Measurements from ENCODE around the gene COG8. TPM values are rescaled to one million over a fixed set of nuclear protein-coding genes. Genes with fewer than 3 reads are reported as not detected.

The COG8 gene
- total RNA-seq, 4 donors from 2014 or later, result 26.8 to 50.6 (median 39.4) TPM

DNA sequence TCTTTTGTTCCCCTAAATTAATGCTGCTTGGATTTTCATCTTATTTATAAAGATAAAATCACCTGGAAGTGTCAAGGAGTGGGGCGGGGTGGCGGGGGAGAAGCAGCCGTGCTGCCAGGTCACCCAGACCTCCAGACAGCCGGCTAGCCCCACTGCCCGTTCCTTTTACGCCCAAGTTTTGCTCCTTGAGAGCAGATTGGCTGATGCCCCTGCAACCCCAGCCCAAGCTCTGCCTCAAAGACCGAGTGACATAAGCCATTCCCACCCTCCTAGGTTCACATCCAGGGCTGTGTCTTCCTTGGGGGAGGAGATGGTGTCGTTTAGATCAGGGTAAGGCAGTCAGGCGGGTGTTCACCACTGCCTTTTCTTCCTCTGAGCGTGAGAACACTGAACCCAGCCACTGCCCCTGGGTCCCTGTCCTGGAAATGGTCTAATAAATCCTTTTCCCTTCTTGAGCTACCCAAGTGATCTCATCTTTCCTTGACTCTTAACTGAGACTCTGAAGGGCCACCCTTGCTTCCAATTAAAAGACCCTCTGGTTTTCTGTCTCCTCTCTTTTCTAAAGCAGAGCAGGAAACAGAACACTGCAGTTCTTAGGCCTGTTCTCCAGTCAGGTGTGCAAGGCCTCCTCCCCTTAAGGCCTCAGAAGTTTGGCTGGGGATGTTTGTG lies 14.6 kb downstream of the COG8 start:
- ATAC-seq (ENCODE audit: low FRiP score) (no peak), DNase-seq (ENCODE audit: low spot score) (no peak)
- TF ChIP-seq, protein P1, sequence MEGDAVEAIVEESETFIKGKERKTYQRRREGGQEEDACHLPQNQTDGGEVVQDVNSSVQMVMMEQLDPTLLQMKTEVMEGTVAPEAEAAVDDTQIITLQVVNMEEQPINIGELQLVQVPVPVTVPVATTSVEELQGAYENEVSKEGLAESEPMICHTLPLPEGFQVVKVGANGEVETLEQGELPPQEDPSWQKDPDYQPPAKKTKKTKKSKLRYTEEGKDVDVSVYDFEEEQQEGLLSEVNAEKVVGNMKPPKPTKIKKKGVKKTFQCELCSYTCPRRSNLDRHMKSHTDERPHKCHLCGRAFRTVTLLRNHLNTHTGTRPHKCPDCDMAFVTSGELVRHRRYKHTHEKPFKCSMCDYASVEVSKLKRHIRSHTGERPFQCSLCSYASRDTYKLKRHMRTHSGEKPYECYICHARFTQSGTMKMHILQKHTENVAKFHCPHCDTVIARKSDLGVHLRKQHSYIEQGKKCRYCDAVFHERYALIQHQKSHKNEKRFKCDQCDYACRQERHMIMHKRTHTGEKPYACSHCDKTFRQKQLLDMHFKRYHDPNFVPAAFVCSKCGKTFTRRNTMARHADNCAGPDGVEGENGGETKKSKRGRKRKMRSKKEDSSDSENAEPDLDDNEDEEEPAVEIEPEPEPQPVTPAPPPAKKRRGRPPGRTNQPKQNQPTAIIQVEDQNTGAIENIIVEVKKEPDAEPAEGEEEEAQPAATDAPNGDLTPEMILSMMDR (IDR thresholded peaks at IDR 0.05), result no peak

DNA sequence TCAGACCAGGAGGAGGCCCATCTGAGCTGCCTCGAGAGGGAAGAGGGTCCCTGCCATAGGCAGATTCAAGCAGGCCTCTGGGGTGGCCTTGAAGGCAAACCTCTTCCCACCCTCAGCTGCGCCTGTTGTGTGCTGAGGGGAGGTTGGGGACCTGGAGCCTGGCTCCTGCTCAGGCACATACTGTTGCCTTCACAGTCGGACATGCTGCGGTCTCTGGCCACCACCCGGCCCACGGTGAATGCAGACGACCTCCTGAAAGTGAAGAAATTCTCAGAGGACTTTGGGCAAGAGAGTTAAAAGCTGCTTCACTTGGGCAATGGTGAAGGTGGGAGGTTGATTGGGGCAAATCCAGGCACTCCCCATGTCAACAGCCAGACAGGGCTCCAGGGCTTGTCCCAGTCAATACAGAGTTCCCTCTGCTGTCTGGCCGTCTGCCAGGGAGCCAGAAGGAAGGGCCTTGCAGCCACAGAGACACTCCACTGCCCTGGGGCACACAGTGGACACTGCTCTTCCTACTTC lies 15.3 kb downstream of the COG8 start:
- ATAC-seq (ENCODE audit: low FRiP score), result peak; percentile 35
- DNase-seq (ENCODE audit: low spot score), result no peak
- TF ChIP-seq, protein P1 (IDR thresholded peaks at IDR 0.05), result no peak

DNA sequence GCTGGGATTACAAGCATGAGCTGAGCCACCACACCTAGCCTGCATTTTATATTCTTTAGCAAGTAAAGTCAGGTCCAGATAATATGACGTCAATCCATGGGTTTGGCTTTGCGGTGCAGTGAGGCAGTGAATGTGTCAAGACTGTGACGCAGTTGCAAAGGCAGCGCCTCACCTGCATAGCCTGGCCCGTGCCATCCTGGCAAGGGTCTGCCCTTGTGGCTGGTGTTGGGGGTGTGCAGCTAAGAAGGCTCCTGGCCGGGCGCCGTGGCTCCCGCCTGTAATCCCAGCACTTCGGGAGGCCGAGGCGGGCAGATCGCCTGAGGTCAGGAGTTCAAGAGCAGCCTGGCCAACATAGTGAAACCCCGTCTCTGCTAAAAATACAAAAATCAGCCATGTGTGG lies 15.9 kb downstream of the COG8 start:
- ATAC-seq (ENCODE audit: low FRiP score), result no peak
- TF ChIP-seq, protein P1 (IDR thresholded peaks at IDR 0.05), result no peak
- DNase-seq (ENCODE audit: low spot score), result no peak

DNA sequence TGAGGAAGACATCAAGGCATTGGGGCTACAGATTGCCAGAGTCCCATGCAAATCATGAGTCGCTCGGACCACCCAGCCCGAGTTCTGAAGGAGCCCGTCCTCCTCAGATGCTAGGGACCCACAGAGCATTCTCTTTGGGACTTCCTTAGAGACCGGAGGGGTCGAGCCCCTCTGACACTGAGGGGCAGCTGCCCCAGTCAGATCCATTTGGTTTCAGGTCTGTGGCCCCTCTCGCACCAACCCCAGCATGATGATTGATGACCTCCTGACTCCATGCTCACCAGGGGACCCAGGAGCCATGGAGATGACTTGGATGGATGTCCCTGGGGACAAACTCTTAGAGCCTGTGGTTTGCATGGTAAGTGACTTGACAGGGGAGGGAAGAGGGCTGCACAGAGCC lies 17.0 kb downstream of the COG8 start:
- no peak for DNase-seq (ENCODE audit: low spot score)

DNA sequence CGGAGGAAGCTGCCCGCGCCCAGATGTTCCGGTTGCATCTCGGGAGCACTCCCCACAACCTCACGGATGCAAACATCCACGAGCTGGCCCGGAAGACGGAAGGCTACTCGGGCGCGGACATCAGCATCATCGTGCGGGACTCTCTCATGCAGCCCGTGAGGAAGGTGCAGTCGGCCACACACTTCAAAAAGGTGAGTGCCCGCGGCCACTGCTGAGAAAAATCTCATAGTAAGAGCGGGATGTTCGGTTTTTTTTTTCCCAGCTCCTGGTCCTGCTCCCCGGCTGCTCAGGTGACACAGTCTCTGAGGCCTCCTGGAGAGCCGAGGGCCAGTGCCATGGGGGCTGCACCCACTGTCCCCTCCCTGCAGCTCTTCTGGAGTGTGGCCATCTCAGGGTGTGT lies 18.3 kb downstream of the COG8 start:
- no peak for ATAC-seq (ENCODE audit: low FRiP score)
- TF ChIP-seq, protein P1 (IDR thresholded peaks at IDR 0.05), result no peak
- DNase-seq (ENCODE audit: low spot score), result no peak

More for the DNA sequence above, 17.0 kb downstream of the COG8 start:
- ATAC-seq (ENCODE audit: low FRiP score), result no peak
- TF ChIP-seq, protein P1 (IDR thresholded peaks at IDR 0.05), result no peak

DNA sequence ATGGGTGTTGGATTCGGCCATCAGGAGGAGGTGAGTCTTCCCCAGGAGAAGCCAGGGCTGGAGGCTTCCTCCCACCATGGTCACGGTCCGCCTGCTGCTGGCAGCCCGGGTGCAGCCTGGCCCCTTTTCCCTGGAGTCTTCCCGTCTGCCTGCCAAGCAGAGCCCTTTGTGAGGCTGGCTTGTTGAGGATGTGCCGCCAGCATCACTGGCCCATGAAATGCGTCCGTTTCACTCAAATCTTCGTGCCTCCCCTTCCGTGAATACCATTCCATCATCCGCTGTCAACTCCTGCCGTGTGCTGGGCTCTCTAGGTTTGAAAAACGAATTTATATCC lies 18.7 kb downstream of the COG8 start:
- DNase-seq (ENCODE audit: low spot score), result no peak
- TF ChIP-seq, protein P1 (IDR thresholded peaks at IDR 0.05), result no peak
- no peak for ATAC-seq (ENCODE audit: low FRiP score)
